GM18508 (cell line): ENCODE results near the gene AIF1.

Experiments
- ATAC-seq: cut with Tn5 transposase; IDR thresholded peaks from one replicate; pipeline ENCODE4 v1.9.1; 2021; ENCODE audit warnings: moderate number of reproducible peaks; ENCODE audit not compliant: insufficient read depth, unreplicated experiment

The AIF1 gene

GRCh38 chr6:31619805-31620585 lies 5.0 kb downstream of the AIF1 start:
- ATAC-seq: peak; percentile 60

GRCh38 chr6:31620586-31621319 lies 5.7 kb downstream of the AIF1 start, which contains the start of gene PRRC2A:
Gene PRRC2A, plus strand, starts transcription at chr6:31620715. Its CDS starts 2,075 bp downstream, at chr6:31622790.
- ATAC-seq: peak; percentile 8

- no peak for ATAC-seq
Measured at GRCh38 chr6:31621320-31621939, 6.4 kb downstream of the AIF1 start.

GRCh38 chr6:31621991-31622390 lies 7.0 kb downstream of the AIF1 start:
- no peak for ATAC-seq

- no peak for ATAC-seq
Measured at GRCh38 chr6:31622684-31623091, 7.7 kb downstream of the AIF1 start.

GRCh38 chr6:31624070-31624469 lies 9.0 kb downstream of the AIF1 start:
- ATAC-seq: no peak

GRCh38 chr6:31626952-31627351 lies 11.9 kb downstream of the AIF1 start:
- no peak for ATAC-seq

GRCh38 chr6:31627690-31628287 lies 12.8 kb downstream of the AIF1 start:
- ATAC-seq: no peak

GRCh38 chr6:31629014-31629413 lies 14.0 kb downstream of the AIF1 start:
- no peak for ATAC-seq

GRCh38 chr6:31630177-31630934 lies 15.3 kb downstream of the AIF1 start:
- no peak for ATAC-seq

- ATAC-seq: no peak
Measured at GRCh38 chr6:31631209-31631608, 16.2 kb downstream of the AIF1 start.

- no peak for ATAC-seq
Measured at GRCh38 chr6:31631681-31632278, 16.7 kb downstream of the AIF1 start.

- no peak for ATAC-seq
Measured at GRCh38 chr6:31632279-31632946, 17.4 kb downstream of the AIF1 start.

GRCh38 chr6:31633447-31633846 lies 18.4 kb downstream of the AIF1 start:
- ATAC-seq: no peak

- no peak for ATAC-seq
Measured at GRCh38 chr6:31634131-31634530, 19.1 kb downstream of the AIF1 start.

GRCh38 chr6:31634969-31635575 lies 20.0 kb downstream of the AIF1 start:
- no peak for ATAC-seq

- no peak for ATAC-seq
Measured at GRCh38 chr6:31636698-31637596, 21.9 kb downstream of the AIF1 start.

GRCh38 chr6:31639043-31639442 lies 24.0 kb downstream of the AIF1 start:
- ATAC-seq: no peak
